Measurements from ENCODE around the gene ARHGAP6.
A peak's percentile ranks its signal among the peaks of the same experiment; 100 is the strongest.

Gene ARHGAP6

DNA sequence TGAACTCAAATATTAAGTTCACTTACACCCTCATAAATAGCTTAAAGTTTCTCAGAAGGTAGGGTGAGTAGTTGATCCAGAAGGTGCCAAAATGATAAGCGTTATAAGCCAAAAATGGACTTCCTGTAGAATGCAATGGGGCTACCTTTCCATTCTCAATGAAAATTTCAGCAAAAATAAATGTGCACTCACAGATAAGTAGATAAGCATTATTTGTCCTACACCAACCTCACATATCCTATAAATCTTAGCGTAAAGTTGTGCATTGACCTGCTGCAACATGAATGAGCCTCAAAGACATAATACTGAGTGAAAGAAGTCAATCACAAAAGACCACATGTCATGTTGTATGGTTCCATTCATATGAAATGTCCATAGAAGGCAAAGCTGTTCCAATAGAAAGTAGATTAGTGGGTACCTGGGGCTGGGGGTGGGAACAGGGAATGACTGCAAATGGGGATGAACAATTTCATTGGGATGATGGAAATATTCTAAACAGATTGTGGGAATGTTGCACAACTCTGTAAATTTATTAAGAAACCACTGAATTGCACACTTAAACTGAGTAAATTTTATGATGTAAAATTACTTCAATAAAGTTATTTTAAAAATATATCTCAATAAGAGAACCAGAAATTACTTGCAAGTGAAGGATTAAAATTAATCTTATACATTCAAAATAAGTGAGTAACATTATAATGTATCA, 271.6 kb downstream of the ARHGAP6 start:
- DNase-seq (ENCODE audit: low read depth) = no peak
- TF ChIP-seq, protein P1, sequence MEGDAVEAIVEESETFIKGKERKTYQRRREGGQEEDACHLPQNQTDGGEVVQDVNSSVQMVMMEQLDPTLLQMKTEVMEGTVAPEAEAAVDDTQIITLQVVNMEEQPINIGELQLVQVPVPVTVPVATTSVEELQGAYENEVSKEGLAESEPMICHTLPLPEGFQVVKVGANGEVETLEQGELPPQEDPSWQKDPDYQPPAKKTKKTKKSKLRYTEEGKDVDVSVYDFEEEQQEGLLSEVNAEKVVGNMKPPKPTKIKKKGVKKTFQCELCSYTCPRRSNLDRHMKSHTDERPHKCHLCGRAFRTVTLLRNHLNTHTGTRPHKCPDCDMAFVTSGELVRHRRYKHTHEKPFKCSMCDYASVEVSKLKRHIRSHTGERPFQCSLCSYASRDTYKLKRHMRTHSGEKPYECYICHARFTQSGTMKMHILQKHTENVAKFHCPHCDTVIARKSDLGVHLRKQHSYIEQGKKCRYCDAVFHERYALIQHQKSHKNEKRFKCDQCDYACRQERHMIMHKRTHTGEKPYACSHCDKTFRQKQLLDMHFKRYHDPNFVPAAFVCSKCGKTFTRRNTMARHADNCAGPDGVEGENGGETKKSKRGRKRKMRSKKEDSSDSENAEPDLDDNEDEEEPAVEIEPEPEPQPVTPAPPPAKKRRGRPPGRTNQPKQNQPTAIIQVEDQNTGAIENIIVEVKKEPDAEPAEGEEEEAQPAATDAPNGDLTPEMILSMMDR (IDR thresholded peaks at IDR 0.05; ENCODE audit: insufficient read depth, low read depth, low read length, missing control alignments) = no peak
- H3K4me3 ChIP-seq (ENCODE audit: low read length) = no peak overlapping the region

GRCh38 chrX:11386812-11387211, 278.9 kb downstream of the ARHGAP6 start:
- TF ChIP-seq, protein P1 (IDR thresholded peaks at IDR 0.05; ENCODE audit: insufficient read depth, low read depth, low read length, missing control alignments) = no peak
- DNase-seq (ENCODE audit: low read depth) = no peak
- H3K4me3 ChIP-seq (ENCODE audit: low read length) = no peak overlapping the region

- H3K4me3 ChIP-seq (ENCODE audit: low read length) = no peak overlapping the region
- DNase-seq (ENCODE audit: low read depth) = peak; percentile 37
- TF ChIP-seq, protein P1 (IDR thresholded peaks at IDR 0.05; ENCODE audit: insufficient read depth, low read depth, low read length, missing control alignments) = no peak
Observed at GRCh38 chrX:11386001-11386523, 279.7 kb downstream of the ARHGAP6 start.

- DNase-seq (ENCODE audit: low read depth) = no peak
- H3K4me3 ChIP-seq (ENCODE audit: low read length) = no peak overlapping the region
- TF ChIP-seq, protein P1 (IDR thresholded peaks at IDR 0.05; ENCODE audit: insufficient read depth, low read depth, low read length, missing control alignments) = no peak
Observed at GRCh38 chrX:11382930-11383329, 282.8 kb downstream of the ARHGAP6 start.

DNA sequence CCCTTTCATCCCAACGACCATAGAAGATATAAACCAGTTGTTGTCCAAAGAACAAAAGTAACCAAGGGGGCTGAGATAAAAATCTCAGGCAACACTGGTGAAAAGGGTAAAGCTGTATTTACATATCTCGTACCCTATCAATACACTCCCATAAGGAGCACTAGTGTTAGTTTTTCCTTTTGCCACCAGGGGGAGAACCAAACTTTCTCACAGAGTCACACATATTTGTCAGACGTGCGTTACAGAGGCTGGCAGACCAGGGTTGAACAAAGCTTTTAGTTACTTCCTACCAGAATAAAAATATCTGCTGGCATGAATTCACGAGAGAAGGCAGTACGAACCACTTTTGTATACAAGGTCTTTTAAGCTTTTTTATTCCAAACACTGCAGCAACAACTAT, 284.3 kb downstream of the ARHGAP6 start:
- TF ChIP-seq, protein P1 (IDR thresholded peaks at IDR 0.05; ENCODE audit: insufficient read depth, low read depth, low read length, missing control alignments) = peak; percentile 59
- DNase-seq (ENCODE audit: low read depth) = peak; percentile 53
- no peak overlapping the region for H3K4me3 ChIP-seq (ENCODE audit: low read length)

- H3K4me3 ChIP-seq (ENCODE audit: low read length) = no peak overlapping the region
- peak; percentile 23 for DNase-seq (ENCODE audit: low read depth)
- TF ChIP-seq, protein P1 (IDR thresholded peaks at IDR 0.05; ENCODE audit: insufficient read depth, low read depth, low read length, missing control alignments) = no peak
Observed at GRCh38 chrX:11380187-11380844, 285.4 kb downstream of the ARHGAP6 start.

Measured in epithelial cell of esophagus (primary cell).